Astrocyte of the cerebellum (primary cell): ENCODE measurements around the gene MTMR10.

Experiments used
- DNase-seq: peaks from one replicate; pipeline ENCODE4 v3.0.0-alpha.2; 2011; ENCODE audit warnings: low read depth
- H3K4me3 ChIP-seq: 2 replicates; pipeline ENCODE4 v1.5.1; 2011; ENCODE audit warnings: mild to moderate bottlenecking, low read depth, low read length, moderate library complexity
- CTCF ChIP-seq: IDR thresholded peaks from 2 replicates; pipeline ENCODE4 v1.5.1; 2012; ENCODE audit warnings: low read length, low read depth, moderate library complexity, mild to moderate bottlenecking; ENCODE audit errors: missing control alignments
- in situ Hi-C: cut with HindIII; loops from 2 replicates; pipeline ENCODE4 v1.10.0; 2017; ENCODE audit warnings: low sequenced_read_pairs

The MTMR10 gene

GRCh38 chr15:31016446-31016915, 25.1 kb upstream of the MTMR10 start:
- peak; percentile 47 for DNase-seq
- TF ChIP-seq CTCF, result no peak
- H3K4me3 ChIP-seq, result no peak overlapping the region
- in situ Hi-C loops, result no loop called here

GRCh38 chr15:31014608-31014925, 23.1 kb upstream of the MTMR10 start:
- in situ Hi-C loops, result no loop called here
- no peak overlapping the region for H3K4me3 ChIP-seq
- TF ChIP-seq CTCF, result no peak
- no peak for DNase-seq

- no peak overlapping the region for H3K4me3 ChIP-seq
- TF ChIP-seq CTCF, result no peak
- in situ Hi-C loops, result no loop called here
- no peak for DNase-seq
These were observed 22.6 kb upstream of the MTMR10 start for GRCh38 chr15:31013863-31014607.

- no peak overlapping the region for H3K4me3 ChIP-seq
- in situ Hi-C loops, result no loop called here
- no peak for TF ChIP-seq CTCF
- no peak for DNase-seq
These were observed 21.0 kb upstream of the MTMR10 start for GRCh38 chr15:31012455-31012854.

GRCh38 chr15:31010036-31010435, 18.6 kb upstream of the MTMR10 start:
- TF ChIP-seq CTCF, result no peak
- in situ Hi-C loops, result no loop called here
- no peak for DNase-seq
- no peak overlapping the region for H3K4me3 ChIP-seq

- no peak overlapping the region for H3K4me3 ChIP-seq
- no peak for DNase-seq
- TF ChIP-seq CTCF, result no peak
- in situ Hi-C loops, result no loop called here
These were observed 14.2 kb upstream of the MTMR10 start for GRCh38 chr15:31005660-31006059.
